Stomach (tissue), 9 donors: ENCODE results near the gene RSBN1. TPM values are rescaled to one million over a fixed set of nuclear protein-coding genes. Genes with fewer than 3 reads are reported as not detected.
"Not testable (repeated sequence)": the region's sequence is repeated elsewhere in the genome, so short reads cannot be mapped to it uniquely, and the experiment has no call there.

Experiments used
- DNase-seq, 2 donors: peaks; one replicate each; pipeline versions ENCODE4 v3.0.0 to v3.0.0-alpha.2; 2013 to 2019
- H3K27ac ChIP-seq, 5 donors: fragments of 200-600 bp in 4 of 5; sonication (generic) in 4 of 5; one replicate each; pipeline ENCODE4 v1.5.1; 2013 to 2019; ENCODE audit warnings: mild to moderate bottlenecking in 1 of 5, moderate library complexity in 1 of 5
- H3K27me3 ChIP-seq, 3 donors: fragments of 200-600 bp; sonication (generic); one replicate each; pipeline ENCODE4 v1.5.1; 2017 to 2019; ENCODE audit warnings: mixed run types in 1 of 3
- H3K36me3 ChIP-seq, 4 donors: fragments of 200-600 bp; sonication (generic); 1 replicate in 3 of 4; 2 replicates in 1 of 4; pipeline ENCODE4 v1.5.1; 2016 to 2019
- H3K4me1 ChIP-seq, 4 donors: fragments of 200-600 bp; sonication (generic); one replicate each; pipeline ENCODE4 v1.5.1; 2016 to 2019
- H3K4me3 ChIP-seq, 4 donors: fragments of 200-600 bp; sonication (generic) in 3 of 4; one replicate each; pipeline ENCODE4 v1.5.1; 2016 to 2019; ENCODE audit warnings: mild to moderate bottlenecking in 1 of 4
- H3K9me3 ChIP-seq, 4 donors: fragments of 200-600 bp; sonication (generic); one replicate each; pipeline ENCODE4 v1.5.1; 2016 to 2019
- EP300 ChIP-seq: sonication (generic); formaldehyde crosslinking; IDR thresholded peaks from one replicate; pipeline ENCODE4 v1.6.1; 2017; ENCODE audit warnings: antibody characterized with exemption
- POLR2A ChIP-seq, 4 donors: fragments of 450-650 bp; IDR thresholded peaks; one replicate each; pipeline ENCODE4 v1.6.1; 2016; ENCODE audit warnings: antibody characterized with exemption in 4 of 4, control low read depth in 2 of 4, mild to moderate bottlenecking in 1 of 4, moderate library complexity in 1 of 4
- POLR2AphosphoS5 ChIP-seq, 3 donors: sonication (generic); formaldehyde crosslinking; IDR thresholded peaks; one replicate each; pipeline ENCODE4 v1.6.1; 2016; ENCODE audit warnings: antibody characterized with exemption in 3 of 3
- WGBS, 5 donors: extraction: QIAGEN DNeasy Blood & Tissue Kit in 3 of 5; methylation state at CpG; one replicate each; pipeline versions ENCODE4 v1.1.5 to v1.1.7; 2013 to 2018; 5-methylcytosine and 5-hydroxymethylcytosine counted together
- intact Hi-C: fragments of 100-400 bp; cut with DNase I; formaldehyde crosslinking; loops from one replicate; pipeline ENCODE4 v1.15.1; 2023; ENCODE audit warnings: low total_unique reads
- polyA plus RNA-seq, 3 donors: library from polyadenylated mRNA; stranded (reverse); fragments of 200-250 nt; gene quantifications; one replicate each; pipeline ENCODE4 v1.2.3, GENCODE V29; 2013
- total RNA-seq, 5 donors: library from RNA; depleted of rRNA; stranded (reverse); fragments of >200 nt; gene quantifications; one replicate each; pipeline versions ENCODE4 v1.1.0 to v1.2.3, GENCODE V29; 2014 to 2016
- TF ChIP-seq, protein P1 (sequence below), 7 experiments: fragments of 450-650 bp in 4 of 7; fragments of 200-600 bp in 3 of 7; sonication (generic) in 3 of 7; IDR thresholded peaks; one replicate each; pipeline ENCODE4 v1.5.1; 2016 to 2019; ENCODE audit warnings: antibody characterized with exemption in 7 of 7, control low read depth in 2 of 7, mild to moderate bottlenecking in 1 of 7
- donor health status: healthy with polysubstance abuse.
- donor health status: Bipolar disorder and iron deficiency.
- donor health status: healthy.

Gene RSBN1
- total and polyA plus RNA-seq, 8 donors: 2.8 to 58.9 (median 12.6) TPM

- intact Hi-C loops: no loop called here
- WGBS, 5 donors: 94 to 98% (median 97%) methylated on average over 2 of the region's 2 CpGs
- H3K36me3 ChIP-seq: peaks cover 0 to 8% (median 0%) of the 10 kb centered on the region in 4 donors
Measured at GRCh38 chr1:113856401-113856790, 44.1 kb upstream of the RSBN1 start.

DNA sequence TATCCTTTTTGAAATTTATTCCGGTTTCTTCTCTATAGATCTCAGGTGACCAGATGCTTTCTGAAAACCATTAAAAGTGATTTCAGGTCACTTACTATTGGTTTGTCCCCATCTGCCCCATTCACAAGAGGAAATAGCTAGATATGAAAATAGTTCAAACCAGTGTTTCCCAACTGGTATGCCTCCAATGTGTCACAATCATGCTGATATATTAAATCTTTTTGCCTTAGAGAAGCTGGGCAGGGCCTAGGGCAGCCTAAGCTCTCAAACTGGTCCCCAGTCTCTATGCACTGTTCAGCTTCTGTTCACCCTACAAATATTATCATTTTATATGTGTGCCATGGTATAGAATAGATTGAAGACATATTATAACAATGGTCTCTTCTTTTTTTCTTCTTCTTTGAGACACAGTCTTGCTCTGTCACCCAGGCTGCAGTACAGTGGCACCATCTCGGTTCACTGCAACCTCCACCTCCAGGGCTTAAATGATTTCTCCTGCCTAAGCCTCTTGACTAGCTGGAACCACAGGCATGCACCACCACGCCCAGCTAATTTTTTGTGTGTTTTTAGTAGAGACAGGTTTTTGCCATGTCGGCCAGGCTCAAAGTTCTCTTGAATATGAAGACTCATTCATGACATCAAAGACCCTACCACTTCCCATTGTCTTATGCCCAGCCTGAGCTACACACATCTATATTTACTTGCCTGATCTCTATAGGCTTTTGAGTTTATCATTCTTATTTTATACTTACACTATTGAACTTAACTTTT, 43.5 kb upstream of the RSBN1 start:
- 84 to 94% (median 85%) methylated on average over 4 of the region's 4 CpGs for WGBS, 5 donors
- no peak overlapping the region for H3K27ac ChIP-seq

More at GRCh38 chr1:113856401-113856790, 44.1 kb upstream of the RSBN1 start:
- no peak overlapping the region for H3K27ac ChIP-seq
- TF ChIP-seq EP300 (no peak), POLR2A (IDR thresholded peaks at IDR 0.05) (no peak), POLR2AphosphoS5 (IDR thresholded peaks at IDR 0.05) (no peak)
- TF ChIP-seq, protein P1, sequence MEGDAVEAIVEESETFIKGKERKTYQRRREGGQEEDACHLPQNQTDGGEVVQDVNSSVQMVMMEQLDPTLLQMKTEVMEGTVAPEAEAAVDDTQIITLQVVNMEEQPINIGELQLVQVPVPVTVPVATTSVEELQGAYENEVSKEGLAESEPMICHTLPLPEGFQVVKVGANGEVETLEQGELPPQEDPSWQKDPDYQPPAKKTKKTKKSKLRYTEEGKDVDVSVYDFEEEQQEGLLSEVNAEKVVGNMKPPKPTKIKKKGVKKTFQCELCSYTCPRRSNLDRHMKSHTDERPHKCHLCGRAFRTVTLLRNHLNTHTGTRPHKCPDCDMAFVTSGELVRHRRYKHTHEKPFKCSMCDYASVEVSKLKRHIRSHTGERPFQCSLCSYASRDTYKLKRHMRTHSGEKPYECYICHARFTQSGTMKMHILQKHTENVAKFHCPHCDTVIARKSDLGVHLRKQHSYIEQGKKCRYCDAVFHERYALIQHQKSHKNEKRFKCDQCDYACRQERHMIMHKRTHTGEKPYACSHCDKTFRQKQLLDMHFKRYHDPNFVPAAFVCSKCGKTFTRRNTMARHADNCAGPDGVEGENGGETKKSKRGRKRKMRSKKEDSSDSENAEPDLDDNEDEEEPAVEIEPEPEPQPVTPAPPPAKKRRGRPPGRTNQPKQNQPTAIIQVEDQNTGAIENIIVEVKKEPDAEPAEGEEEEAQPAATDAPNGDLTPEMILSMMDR (IDR thresholded peaks at IDR 0.05): no peak
- H3K27me3 ChIP-seq: no peaks in the 10 kb centered on the region
- no peaks in the 10 kb centered on the region for H3K9me3 ChIP-seq
- no peak for DNase-seq
- no peak overlapping the region for H3K4me3 ChIP-seq
- H3K4me1 ChIP-seq: peaks cover 0 to 26% (median 0%) of the 10 kb centered on the region in 4 donors

GRCh38 chr1:113854234-113854633, 42.0 kb upstream of the RSBN1 start:
- Histone ChIP-seq H3K9me3 (no peaks in the 10 kb centered on the region), H3K27me3 (no peaks in the 10 kb centered on the region), H3K4me3 (no peak overlapping the region), H3K36me3 (peaks cover 0 to 8% (median 0%) of the 10 kb centered on the region in 4 donors), H3K4me1 (peaks cover 0 to 7% (median 0%) of the 10 kb centered on the region in 4 donors), H3K27ac (no peak overlapping the region)
- TF ChIP-seq EP300: no peak
- TF ChIP-seq POLR2AphosphoS5 (IDR thresholded peaks at IDR 0.05): no peak
- no peak for TF ChIP-seq POLR2A (IDR thresholded peaks at IDR 0.05)
- TF ChIP-seq, protein P1 (IDR thresholded peaks at IDR 0.05): no peak
- intact Hi-C loops: no loop called here
- no peak for DNase-seq
- WGBS, 5 donors: 45 to 81% (median 75%) methylated on average over 1 of the region's 1 CpG

More for the DNA sequence above, 43.5 kb upstream of the RSBN1 start:
- intact Hi-C loops: no loop called here
- no peaks in the 10 kb centered on the region for H3K27me3 ChIP-seq
- peaks cover 0 to 20% (median 0%) of the 10 kb centered on the region in 4 donors for H3K4me1 ChIP-seq
- TF ChIP-seq POLR2AphosphoS5 (IDR thresholded peaks at IDR 0.05) (no peak), EP300 (no peak), POLR2A (IDR thresholded peaks at IDR 0.05) (no peak)
- TF ChIP-seq, protein P1 (IDR thresholded peaks at IDR 0.05): no peak
- no peak overlapping the region for H3K4me3 ChIP-seq
- no peaks in the 10 kb centered on the region for H3K9me3 ChIP-seq
- no peak for DNase-seq
- H3K36me3 ChIP-seq: peaks cover 0 to 8% (median 0%) of the 10 kb centered on the region in 4 donors

DNA sequence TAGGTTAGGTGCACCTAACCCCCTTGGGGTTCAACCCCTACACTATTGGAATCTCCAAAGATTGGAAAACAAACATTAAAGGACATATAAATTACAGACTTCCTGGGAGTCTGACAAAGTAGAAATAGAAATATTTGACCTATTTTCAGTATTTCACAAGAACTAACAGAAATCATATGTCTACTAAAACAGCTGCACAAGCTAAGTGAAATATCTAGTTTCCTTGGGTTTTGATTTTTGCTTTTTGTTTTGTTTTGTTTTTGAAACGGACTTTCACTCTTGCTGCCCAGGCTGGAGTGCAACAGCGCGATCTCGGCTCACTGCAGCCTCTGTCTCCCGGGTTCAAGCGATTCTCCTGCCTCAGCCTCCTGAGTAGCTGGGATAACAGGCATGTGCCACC, 40.4 kb upstream of the RSBN1 start:
- WGBS, 5 donors: 81 to 98% (median 90%) methylated on average over 6 of the region's 6 CpGs
- not testable (repeated sequence) for H3K4me3 ChIP-seq

More for the DNA sequence above, 40.4 kb upstream of the RSBN1 start:
- H3K27me3 ChIP-seq, DNase-seq, H3K9me3 ChIP-seq, H3K4me1 ChIP-seq, intact Hi-C loops, H3K27ac ChIP-seq: not testable (repeated sequence)
- peaks cover 0 to 14% (median 0%) of the 10 kb centered on the region in 4 donors for H3K36me3 ChIP-seq
